GM08714 (cell line): ENCODE data around the gene FLYWCH2.

Experiments used
- H3K4me3 ChIP-seq: fragments of 200-500 bp; sonication (Bioruptor generic); 2 replicates; pipeline ENCODE4 v1.5.1; 2014; ENCODE audit warnings: mild to moderate bottlenecking, low read length, inconsistent platforms
- ZNF274 ChIP-seq: IDR thresholded peaks from 2 replicates; pipeline ENCODE4 v1.6.1; 2012; ENCODE audit warnings: mild to moderate bottlenecking, low read depth, low read length

The FLYWCH2 gene

GRCh38 chr16:2883458-2883908 is 468 bp downstream of the FLYWCH2 start:
- TF ChIP-seq ZNF274, result no peak
- peak overlapping the region; percentile 73 for H3K4me3 ChIP-seq

- peak overlapping the region; percentile 73; the same call in 1 of the 2 replicates for H3K4me3 ChIP-seq
- no peak for TF ChIP-seq ZNF274
Measured at GRCh38 chr16:2884041-2884451, 1.0 kb downstream of the FLYWCH2 start.

GRCh38 chr16:2894231-2894630 is 11.2 kb downstream of the FLYWCH2 start:
- no peak for TF ChIP-seq ZNF274

GRCh38 chr16:2895813-2896212 is 12.8 kb downstream of the FLYWCH2 start:
- TF ChIP-seq ZNF274, result no peak
- H3K4me3 ChIP-seq, result no peak overlapping the region

More at GRCh38 chr16:2894231-2894630, 11.2 kb downstream of the FLYWCH2 start:
- no peak overlapping the region for H3K4me3 ChIP-seq

- H3K4me3 ChIP-seq, result no peak overlapping the region
- TF ChIP-seq ZNF274, result no peak
Measured at GRCh38 chr16:2896480-2897010, 13.5 kb downstream of the FLYWCH2 start.

- no peak for TF ChIP-seq ZNF274
- H3K4me3 ChIP-seq, result no peak overlapping the region
Measured at GRCh38 chr16:2897110-2897509, 14.1 kb downstream of the FLYWCH2 start.

GRCh38 chr16:2898831-2899563 is 16.0 kb downstream of the FLYWCH2 start:
- TF ChIP-seq ZNF274, result no peak
- no peak overlapping the region for H3K4me3 ChIP-seq

GRCh38 chr16:2899564-2900072 is 16.6 kb downstream of the FLYWCH2 start:
- no peak for TF ChIP-seq ZNF274

GRCh38 chr16:2900526-2901075 is 17.6 kb downstream of the FLYWCH2 start:
- TF ChIP-seq ZNF274, result no peak
- H3K4me3 ChIP-seq, result no peak overlapping the region

More at GRCh38 chr16:2899564-2900072, 16.6 kb downstream of the FLYWCH2 start:
- H3K4me3 ChIP-seq, result no peak overlapping the region

GRCh38 chr16:2902337-2903130 is 19.5 kb downstream of the FLYWCH2 start:
- H3K4me3 ChIP-seq, result no peak overlapping the region
- no peak for TF ChIP-seq ZNF274

- no peak for TF ChIP-seq ZNF274
- H3K4me3 ChIP-seq, result peak overlapping the region; percentile 86
Measured at GRCh38 chr16:2904100-2904921, 21.3 kb downstream of the FLYWCH2 start.

GRCh38 chr16:2904922-2905240 is 21.9 kb downstream of the FLYWCH2 start:
- TF ChIP-seq ZNF274, result no peak
- peak overlapping the region; percentile 86 for H3K4me3 ChIP-seq

GRCh38 chr16:2905241-2905987 is 22.4 kb downstream of the FLYWCH2 start:
- TF ChIP-seq ZNF274, result no peak
- H3K4me3 ChIP-seq, result peak overlapping the region; percentile 86
